ENCODE measurements around the gene REG4. TPM values are rescaled to one million over a fixed set of nuclear protein-coding genes. Genes with fewer than 3 reads are reported as not detected.

REG4 gene
- total RNA-seq, 1 experiment from 2014 or later, result not detected

DNA sequence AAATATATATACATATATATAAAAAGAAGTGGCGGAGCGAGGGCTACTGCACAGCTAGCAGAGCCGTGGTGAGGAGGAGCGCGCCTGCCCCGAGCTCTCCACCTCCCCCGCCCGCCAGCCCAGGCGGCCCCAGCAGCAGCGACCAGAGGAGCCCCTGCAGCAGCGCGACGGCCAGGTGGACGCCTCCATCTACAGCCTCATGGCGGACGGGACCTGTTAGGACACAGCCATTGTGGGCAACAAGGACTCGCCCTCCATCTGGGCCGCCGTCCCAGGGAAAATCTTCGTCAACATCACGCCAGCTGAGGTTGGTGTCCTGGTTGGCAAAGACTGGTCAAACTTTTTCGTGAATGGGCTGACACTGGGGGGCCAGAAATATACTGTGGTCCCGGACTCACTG is 41.9 kb upstream of the REG4 start:
- Histone ChIP-seq H3K4me1 (ENCODE audit: control insufficient read depth in 1 of 2, insufficient read depth in 2 of 2, low read length in 2 of 2) (no peaks in the 10 kb centered on the region), H3K36me3 (ENCODE audit: control insufficient read depth in 1 of 2, insufficient read depth in 2 of 2, low read length in 2 of 2) (no peaks in the 10 kb centered on the region), H3K27me3 (ENCODE audit: insufficient read depth, low read length) (no peaks in the 10 kb centered on the region), H2AFZ (ENCODE audit: low read depth, low read length, poor library complexity, severe bottlenecking) (no peak overlapping the region), H3K79me2 (ENCODE audit: insufficient read depth, low read length) (no peaks in the 10 kb centered on the region), H3K9me3 (ENCODE audit: control insufficient read depth in 1 of 2, insufficient read depth in 1 of 2, low read depth in 1 of 2, low read length in 2 of 2) (no peaks in the 10 kb centered on the region), H3K9ac (ENCODE audit: low read length) (no peak overlapping the region), H3K4me2 (ENCODE audit: low read length) (no peak overlapping the region), H3K27ac (ENCODE audit: low read depth, low read length) (no peak overlapping the region), H4K20me1 (ENCODE audit: insufficient read depth) (no peaks in the 10 kb centered on the region), H3K9me2 (ENCODE audit: insufficient read depth) (no peaks in the 10 kb centered on the region), H3K4me3 (replicated peaks in 1 of 2; ENCODE audit: low read depth in 1 of 2, low read length in 2 of 2) (no peak overlapping the region)
- POLR2A ChIA-PET, result no interaction called here
- TF ChIP-seq EZH2phosphoT487 (IDR thresholded peaks at IDR 0.05; ENCODE audit: borderline replicate concordance) (no peak), RAD21 (IDR thresholded peaks at IDR 0.05; ENCODE audit: low read depth) (no peak), ELF1 (IDR thresholded peaks at IDR 0.05; ENCODE audit: borderline replicate concordance, low read depth) (no peak), ZFX (IDR thresholded peaks at IDR 0.05) (no peak), CEBPB (IDR thresholded peaks at IDR 0.05; ENCODE audit: low read depth) (no peak), EGR1 (IDR thresholded peaks at IDR 0.05; ENCODE audit: low read depth) (no peak), YY1 (IDR thresholded peaks at IDR 0.05; ENCODE audit: extremely low read depth, insufficient replicate concordance, low read depth, low read length) (no peak), MAX (IDR thresholded peaks at IDR 0.05) (no peak), POLR2AphosphoS5 (IDR thresholded peaks at IDR 0.05; ENCODE audit: low read depth, low read length) (no peak), ATF3 (IDR thresholded peaks at IDR 0.05) (no peak), EZH2 (IDR thresholded peaks at IDR 0.05) (no peak), CBX3 (IDR thresholded peaks at IDR 0.05; ENCODE audit: low read depth) (no peak), SRF (IDR thresholded peaks at IDR 0.05; ENCODE audit: low read depth) (no peak), TCF7L2 (IDR thresholded peaks at IDR 0.05; ENCODE audit: borderline replicate concordance, extremely low read depth, insufficient read depth, insufficient read length) (no peak), ZNF274 (IDR thresholded peaks at IDR 0.05; ENCODE audit: low read depth, low read length) (no peak), POLR2A (IDR thresholded peaks at IDR 0.05; ENCODE audit: borderline replicate concordance, extremely low read depth, insufficient read depth, insufficient read length) (no peak), SP1 (IDR thresholded peaks at IDR 0.05; ENCODE audit: low read depth) (no peak), ZBTB33 (IDR thresholded peaks at IDR 0.05; ENCODE audit: extremely low read depth, insufficient replicate concordance, low read length) (no peak), JUND (IDR thresholded peaks at IDR 0.05) (no peak)
- TF ChIP-seq, protein P1, sequence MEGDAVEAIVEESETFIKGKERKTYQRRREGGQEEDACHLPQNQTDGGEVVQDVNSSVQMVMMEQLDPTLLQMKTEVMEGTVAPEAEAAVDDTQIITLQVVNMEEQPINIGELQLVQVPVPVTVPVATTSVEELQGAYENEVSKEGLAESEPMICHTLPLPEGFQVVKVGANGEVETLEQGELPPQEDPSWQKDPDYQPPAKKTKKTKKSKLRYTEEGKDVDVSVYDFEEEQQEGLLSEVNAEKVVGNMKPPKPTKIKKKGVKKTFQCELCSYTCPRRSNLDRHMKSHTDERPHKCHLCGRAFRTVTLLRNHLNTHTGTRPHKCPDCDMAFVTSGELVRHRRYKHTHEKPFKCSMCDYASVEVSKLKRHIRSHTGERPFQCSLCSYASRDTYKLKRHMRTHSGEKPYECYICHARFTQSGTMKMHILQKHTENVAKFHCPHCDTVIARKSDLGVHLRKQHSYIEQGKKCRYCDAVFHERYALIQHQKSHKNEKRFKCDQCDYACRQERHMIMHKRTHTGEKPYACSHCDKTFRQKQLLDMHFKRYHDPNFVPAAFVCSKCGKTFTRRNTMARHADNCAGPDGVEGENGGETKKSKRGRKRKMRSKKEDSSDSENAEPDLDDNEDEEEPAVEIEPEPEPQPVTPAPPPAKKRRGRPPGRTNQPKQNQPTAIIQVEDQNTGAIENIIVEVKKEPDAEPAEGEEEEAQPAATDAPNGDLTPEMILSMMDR (IDR thresholded peaks at IDR 0.05 in 2 of 3, conservative IDR thresholded peaks at IDR 0.05 in 1 of 3; ENCODE audit: borderline replicate concordance in 1 of 3, insufficient read depth in 1 of 3, low read depth in 2 of 3, low read length in 2 of 3), result no peak
- DNase-seq (ENCODE audit: low read depth, low spot score) (no peak), ATAC-seq (no peak)
- CTCF ChIA-PET, result no interaction called here
- RAD21 ChIA-PET (ENCODE audit: low non-redundant PET in 1 of 2, low total read pairs in 2 of 2, uncharacterized antibody in 2 of 2, unreplicated experiment in 2 of 2), result no interaction called here
- intact Hi-C loops (cut with micrococcal nuclease), result no loop called here
- BruUV-seq (replicated peaks), result no TSS peak

Data from HCT116 (cell line).